Epithelial cell of esophagus (primary cell): Measurements from ENCODE around the gene SDC3.

Experiments used
- DNase-seq: peaks from one replicate; pipeline ENCODE4 v3.0.0; 2010; ENCODE audit warnings: low read depth
- H3K4me3 ChIP-seq: 2 replicates; pipeline ENCODE4 v1.5.1; 2011; ENCODE audit warnings: mild to moderate bottlenecking, low read length, control low read depth
- CTCF ChIP-seq: IDR thresholded peaks from 2 replicates; pipeline ENCODE4 v1.5.1; 2011; ENCODE audit warnings: low read depth, mild to moderate bottlenecking, low read length, control low read depth, inconsistent platforms; ENCODE audit not compliant: insufficient read depth; ENCODE audit errors: missing control alignments

SDC3 gene

DNA sequence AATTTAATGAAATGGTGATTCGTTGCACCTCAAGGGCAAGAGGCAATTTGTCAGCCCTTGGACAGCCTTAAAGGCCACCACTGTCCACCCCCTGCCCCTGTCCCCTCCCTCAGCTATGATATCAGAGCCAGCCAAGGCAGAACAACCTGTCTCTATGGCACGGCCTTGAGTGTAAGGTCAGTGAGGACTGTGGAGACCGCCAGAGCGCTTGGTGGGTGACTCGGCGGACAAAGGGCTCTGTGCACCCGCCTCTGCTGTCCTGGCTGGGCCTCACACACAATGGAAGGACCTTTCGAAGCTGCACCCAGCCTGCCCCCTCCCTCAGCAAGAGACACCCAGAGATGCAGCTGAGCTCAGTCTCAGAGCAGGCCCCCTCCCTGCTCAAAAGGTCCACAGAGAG, 50.6 kb downstream of the SDC3 start:
- no peak for DNase-seq
- no peak overlapping the region for H3K4me3 ChIP-seq
- no peak for TF ChIP-seq CTCF

DNA sequence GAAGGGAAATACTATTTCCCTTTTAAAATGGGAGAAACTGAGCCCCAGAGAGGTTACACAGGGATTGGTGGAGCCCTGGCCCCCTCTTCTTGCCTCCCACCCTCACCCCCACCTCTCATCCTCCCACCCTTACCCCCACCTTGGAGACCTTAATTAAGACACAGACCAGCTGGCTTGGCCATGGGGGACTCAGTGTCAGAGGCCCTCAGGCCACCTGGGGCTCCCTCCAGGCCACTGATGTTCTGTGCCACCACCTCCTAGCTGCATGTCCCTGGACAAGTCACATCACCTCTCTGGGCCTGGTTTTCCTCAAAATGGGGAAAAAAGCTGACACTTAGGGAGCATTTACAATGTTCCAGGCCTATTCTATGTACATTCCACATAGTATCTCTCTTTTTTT, 51.5 kb downstream of the SDC3 start:
- DNase-seq = no peak
- H3K4me3 ChIP-seq = no peak overlapping the region
- TF ChIP-seq CTCF = no peak

DNA sequence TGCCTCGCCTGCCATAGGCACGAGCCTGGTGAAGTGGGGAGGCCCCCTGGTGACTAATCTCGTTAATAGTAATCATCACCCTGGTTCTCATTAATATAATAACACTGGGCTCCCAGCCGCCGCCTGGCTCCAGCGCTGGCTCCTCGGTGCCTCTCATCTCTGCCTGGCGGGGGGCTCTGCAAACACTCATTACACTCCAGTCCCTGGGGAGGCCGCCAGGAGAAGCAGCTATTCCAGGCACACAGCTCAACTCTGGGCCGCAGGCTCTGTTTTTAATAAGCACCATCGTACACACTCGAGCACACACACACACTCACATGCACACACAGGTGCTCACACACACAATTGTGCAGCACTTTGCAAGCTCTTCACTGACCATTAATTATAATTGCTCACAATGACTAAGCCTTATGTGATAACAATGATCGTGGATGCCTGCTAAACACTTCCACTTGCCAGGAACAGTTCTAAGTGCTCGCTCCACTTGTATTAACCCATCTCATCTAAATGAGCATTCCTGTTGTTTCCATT, 52.2 kb downstream of the SDC3 start:
- no peak overlapping the region for H3K4me3 ChIP-seq

GRCh38 chr1:30855686-30856259, 52.8 kb downstream of the SDC3 start:
- H3K4me3 ChIP-seq = no peak overlapping the region
- no peak for TF ChIP-seq CTCF
- DNase-seq = no peak

More for the DNA sequence above, 52.2 kb downstream of the SDC3 start:
- peak; percentile 27 for DNase-seq
- TF ChIP-seq CTCF = no peak

DNA sequence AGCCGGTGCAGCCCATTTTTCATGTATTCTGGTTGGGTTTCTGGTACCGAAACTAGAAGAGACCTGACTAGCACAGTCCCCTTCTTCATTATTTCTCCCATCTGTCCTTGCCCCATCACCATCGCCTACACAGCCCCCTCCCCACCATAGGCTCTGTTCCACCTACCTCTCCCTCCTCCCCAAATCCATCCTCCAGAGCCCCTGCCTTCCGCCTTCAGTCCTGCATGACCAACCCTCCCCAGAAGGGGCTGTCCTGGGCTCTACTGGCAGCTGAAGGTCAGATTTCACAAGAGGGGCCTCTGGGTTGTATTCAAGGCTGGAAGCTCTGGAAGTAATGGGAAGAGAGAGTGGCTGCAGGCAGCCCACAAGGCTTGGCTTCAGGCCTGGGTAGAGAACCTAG, 55.2 kb downstream of the SDC3 start:
- DNase-seq = no peak
- TF ChIP-seq CTCF = no peak

GRCh38 chr1:30852026-30852425, 56.5 kb downstream of the SDC3 start:
- no peak for TF ChIP-seq CTCF
- peak; percentile 50 for DNase-seq
- H3K4me3 ChIP-seq = no peak overlapping the region

More for the DNA sequence above, 55.2 kb downstream of the SDC3 start:
- H3K4me3 ChIP-seq = no peak overlapping the region

- no peak for DNase-seq
- TF ChIP-seq CTCF = no peak
- H3K4me3 ChIP-seq = no peak overlapping the region
Measured at GRCh38 chr1:30851286-30851685, 57.3 kb downstream of the SDC3 start.
